OCI-LY3 (cell line): ENCODE measurements around the gene ARHGEF28.

Experiments used
- H2AFZ ChIP-seq: fragments of 200-600, 300-600 bp; shearing (Covaris generic); 2 replicates; pipeline ENCODE4 v1.6.0; 2014; ENCODE audit warnings: antibody characterized with exemption, low read depth, low read length
- H3K27ac ChIP-seq: fragments of 200-600, 300-600 bp; sonication (generic); 2 replicates; pipeline ENCODE4 v1.5.1; 2014; ENCODE audit warnings: mild to moderate bottlenecking, low read length, moderate library complexity, mixed read lengths
- H3K27me3 ChIP-seq: fragments of 200-600, 300-600 bp; sonication (generic); 2 replicates; pipeline ENCODE4 v1.6.1; 2014; ENCODE audit warnings: low read depth, low read length, mixed read lengths
- H3K36me3 ChIP-seq: fragments of 200-600, 300-600 bp; sonication (generic); replicated peaks from 2 replicates; pipeline ENCODE3; 2014; ENCODE audit warnings: low read depth, low read length, mixed read lengths
- H3K4me1 ChIP-seq: fragments of 300-600, 200-600 bp; sonication (generic); 2 replicates; pipeline ENCODE4 v1.6.1; 2014; ENCODE audit warnings: low read length, mixed read lengths
- H3K4me2 ChIP-seq: fragments of 200-600, 300-600 bp; sonication (generic); 2 replicates; pipeline ENCODE4 v1.6.1; 2014; ENCODE audit warnings: low read length, mixed read lengths
- H3K4me3 ChIP-seq: fragments of 300-600, 200-600 bp; sonication (generic); 2 replicates; pipeline ENCODE4 v1.5.1; 2014; ENCODE audit warnings: antibody characterized with exemption, mild to moderate bottlenecking, low read length, moderate library complexity
- H3K79me2 ChIP-seq: fragments of 300-600, 200-600 bp; shearing (Covaris generic); 2 replicates; pipeline ENCODE4 v1.6.1; 2014; ENCODE audit warnings: mild to moderate bottlenecking, low read length, mixed read lengths
- H3K9ac ChIP-seq: fragments of 300-600, 200-600 bp; shearing (Covaris generic); 2 replicates; pipeline ENCODE4 v1.6.0; 2014; ENCODE audit warnings: mild to moderate bottlenecking, low read length, moderate library complexity
- H3K9me3 ChIP-seq: fragments of 200-600, 300-600 bp; shearing (Covaris generic); 2 replicates; pipeline ENCODE4 v1.6.1; 2014; ENCODE audit warnings: low read length, mixed read lengths; ENCODE audit not compliant: insufficient read depth
- H4K20me1 ChIP-seq: fragments of 200-600, 300-600 bp; sonication (generic); 2 replicates; pipeline ENCODE4 v1.6.1; 2016; ENCODE audit warnings: low read length, mixed read lengths; ENCODE audit not compliant: insufficient read depth
- EZH2phosphoT487 ChIP-seq: fragments of 200-600 bp; shearing (Covaris generic); IDR thresholded peaks from 2 replicates; pipeline ENCODE4 v1.6.1; 2018; ENCODE audit warnings: antibody characterized with exemption, mixed run types, low read depth
- TF ChIP-seq, protein P1 (sequence below): fragments of 200-600, 300-600 bp; sonication (generic); IDR thresholded peaks from 2 replicates; pipeline ENCODE4 v1.5.1; 2014; ENCODE audit warnings: antibody characterized with exemption, low read length, low read depth

The ARHGEF28 gene

DNA sequence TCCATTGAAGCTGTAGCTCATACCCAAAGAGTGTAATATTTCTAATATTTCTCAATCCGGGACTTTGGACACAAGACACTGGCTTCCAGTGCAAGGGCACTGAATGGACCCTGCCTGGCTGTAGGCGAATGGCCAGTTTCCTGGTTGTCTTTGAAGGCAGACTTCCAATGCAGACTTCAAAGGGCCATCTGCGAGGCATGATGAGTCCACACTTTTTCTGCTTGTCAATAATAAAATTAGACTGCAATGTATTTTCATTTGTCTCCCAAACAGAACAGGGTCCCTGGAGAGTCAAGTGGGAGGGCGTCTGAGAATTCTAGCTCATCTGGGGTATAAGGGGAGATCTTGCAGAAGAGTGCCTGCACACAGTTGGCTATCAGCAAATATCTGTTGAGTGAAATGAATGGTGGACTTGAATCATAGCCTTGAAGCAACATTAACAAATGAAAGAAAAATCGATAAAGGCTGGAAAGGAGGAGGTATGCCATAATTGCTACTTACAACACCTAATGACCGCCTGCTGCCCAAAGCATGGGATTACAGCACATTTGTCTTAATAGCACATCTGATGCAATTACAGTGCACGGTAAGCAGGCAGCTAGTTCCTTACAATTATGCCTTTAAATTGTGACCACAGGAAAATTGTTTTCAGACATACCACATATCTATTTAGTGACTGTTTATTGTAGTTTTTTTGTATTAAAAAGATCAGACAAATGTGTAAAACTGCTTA lies 137.5 kb downstream of the ARHGEF28 start:
- H3K27ac ChIP-seq, result no peak overlapping the region
- TF ChIP-seq, protein P1, sequence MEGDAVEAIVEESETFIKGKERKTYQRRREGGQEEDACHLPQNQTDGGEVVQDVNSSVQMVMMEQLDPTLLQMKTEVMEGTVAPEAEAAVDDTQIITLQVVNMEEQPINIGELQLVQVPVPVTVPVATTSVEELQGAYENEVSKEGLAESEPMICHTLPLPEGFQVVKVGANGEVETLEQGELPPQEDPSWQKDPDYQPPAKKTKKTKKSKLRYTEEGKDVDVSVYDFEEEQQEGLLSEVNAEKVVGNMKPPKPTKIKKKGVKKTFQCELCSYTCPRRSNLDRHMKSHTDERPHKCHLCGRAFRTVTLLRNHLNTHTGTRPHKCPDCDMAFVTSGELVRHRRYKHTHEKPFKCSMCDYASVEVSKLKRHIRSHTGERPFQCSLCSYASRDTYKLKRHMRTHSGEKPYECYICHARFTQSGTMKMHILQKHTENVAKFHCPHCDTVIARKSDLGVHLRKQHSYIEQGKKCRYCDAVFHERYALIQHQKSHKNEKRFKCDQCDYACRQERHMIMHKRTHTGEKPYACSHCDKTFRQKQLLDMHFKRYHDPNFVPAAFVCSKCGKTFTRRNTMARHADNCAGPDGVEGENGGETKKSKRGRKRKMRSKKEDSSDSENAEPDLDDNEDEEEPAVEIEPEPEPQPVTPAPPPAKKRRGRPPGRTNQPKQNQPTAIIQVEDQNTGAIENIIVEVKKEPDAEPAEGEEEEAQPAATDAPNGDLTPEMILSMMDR, result no peak
- TF ChIP-seq EZH2phosphoT487, result no peak
- no peaks in the 10 kb centered on the region for H3K9me3 ChIP-seq
- no peaks in the 10 kb centered on the region for H3K27me3 ChIP-seq
- no peaks in the 10 kb centered on the region for H4K20me1 ChIP-seq
- H3K36me3 ChIP-seq, result no peaks in the 10 kb centered on the region
- no peak overlapping the region for H3K9ac ChIP-seq
- H3K4me3 ChIP-seq, result no peak overlapping the region
- no peak overlapping the region for H3K4me2 ChIP-seq
- H2AFZ ChIP-seq, result no peak overlapping the region
- no peaks in the 10 kb centered on the region for H3K4me1 ChIP-seq
- no peaks in the 10 kb centered on the region for H3K79me2 ChIP-seq

DNA sequence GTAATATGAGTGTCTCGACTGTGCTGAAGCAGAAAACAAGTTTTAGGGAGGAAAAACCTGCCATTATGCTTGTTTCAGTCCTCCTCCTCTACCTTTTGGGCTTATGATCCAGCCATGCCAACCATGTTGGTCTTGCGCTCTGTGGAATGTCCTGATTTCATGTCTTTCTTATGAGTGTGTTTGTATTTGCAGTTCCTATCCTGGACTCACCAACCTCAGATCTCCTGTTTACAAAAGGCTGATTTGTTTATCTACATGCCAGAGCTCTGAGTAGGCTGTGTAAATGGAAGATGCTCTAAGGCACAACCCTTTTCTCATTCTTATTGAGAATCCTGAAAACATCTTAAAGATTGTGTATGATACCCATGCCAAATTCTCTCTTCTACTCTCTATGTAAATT lies 138.6 kb downstream of the ARHGEF28 start:
- no peaks in the 10 kb centered on the region for H3K79me2 ChIP-seq
- no peaks in the 10 kb centered on the region for H3K4me1 ChIP-seq
- no peak overlapping the region for H2AFZ ChIP-seq
- no peaks in the 10 kb centered on the region for H3K36me3 ChIP-seq
- no peaks in the 10 kb centered on the region for H3K27me3 ChIP-seq
- no peak overlapping the region for H3K27ac ChIP-seq
- no peak overlapping the region for H3K9ac ChIP-seq
- H3K4me2 ChIP-seq, result no peak overlapping the region
- no peaks in the 10 kb centered on the region for H3K9me3 ChIP-seq
- H3K4me3 ChIP-seq, result no peak overlapping the region
- H4K20me1 ChIP-seq, result no peaks in the 10 kb centered on the region
- TF ChIP-seq, protein P1, result no peak
- TF ChIP-seq EZH2phosphoT487, result no peak

DNA sequence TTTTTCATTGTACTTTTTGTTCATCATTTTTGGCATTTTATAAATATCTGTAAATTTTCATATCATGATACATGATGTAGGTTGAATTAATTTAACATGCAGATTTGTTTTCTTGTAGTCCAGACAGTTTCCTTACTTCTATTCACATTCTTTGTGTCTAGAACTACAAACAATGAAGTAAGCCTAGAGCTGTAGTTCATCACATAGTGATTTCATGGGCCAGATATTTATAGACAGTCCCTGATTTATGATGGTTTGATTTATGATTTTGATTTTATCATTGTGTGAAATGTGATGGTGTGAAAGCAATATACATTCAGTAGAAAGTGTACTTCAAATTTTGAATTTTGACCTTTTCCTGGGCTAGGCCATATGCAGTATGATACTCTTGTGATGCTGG lies 139.0 kb downstream of the ARHGEF28 start:
- Histone ChIP-seq H3K4me2 (no peak overlapping the region), H2AFZ (no peak overlapping the region), H3K36me3 (no peaks in the 10 kb centered on the region), H4K20me1 (no peaks in the 10 kb centered on the region), H3K27ac (no peak overlapping the region), H3K4me1 (no peaks in the 10 kb centered on the region), H3K4me3 (no peak overlapping the region), H3K9me3 (no peaks in the 10 kb centered on the region), H3K79me2 (no peaks in the 10 kb centered on the region), H3K9ac (no peak overlapping the region), H3K27me3 (no peaks in the 10 kb centered on the region)
- TF ChIP-seq EZH2phosphoT487, result no peak
- TF ChIP-seq, protein P1, result no peak

DNA sequence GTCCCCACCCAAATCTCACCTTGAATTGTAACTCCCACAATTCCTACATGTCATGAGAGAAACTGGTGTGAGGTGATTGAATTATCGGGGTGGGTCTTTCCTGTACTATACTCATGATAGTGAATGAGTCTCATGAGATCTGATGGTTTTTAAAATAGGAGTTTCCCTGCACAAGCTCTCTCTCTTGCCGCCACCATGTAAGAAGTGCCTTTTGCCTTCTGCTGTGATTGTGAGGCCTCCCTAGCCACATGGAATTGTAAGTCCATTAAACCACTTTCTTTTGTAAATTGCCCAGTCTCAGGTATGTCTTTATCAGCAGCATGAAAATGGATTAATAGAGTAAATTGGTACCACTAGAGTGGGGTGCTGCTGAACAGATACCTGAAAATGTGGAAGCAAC lies 140.9 kb downstream of the ARHGEF28 start:
- no peaks in the 10 kb centered on the region for H3K79me2 ChIP-seq
- H3K27ac ChIP-seq, result no peak overlapping the region
- H3K9ac ChIP-seq, result no peak overlapping the region
- H3K27me3 ChIP-seq, result no peaks in the 10 kb centered on the region
- H4K20me1 ChIP-seq, result no peaks in the 10 kb centered on the region
- no peak overlapping the region for H3K4me2 ChIP-seq
- no peaks in the 10 kb centered on the region for H3K4me1 ChIP-seq
- no peak overlapping the region for H2AFZ ChIP-seq
- no peak overlapping the region for H3K4me3 ChIP-seq
- TF ChIP-seq, protein P1, result no peak
- no peak for TF ChIP-seq EZH2phosphoT487
- H3K36me3 ChIP-seq, result no peaks in the 10 kb centered on the region
- H3K9me3 ChIP-seq, result no peaks in the 10 kb centered on the region
